HEK293 (cell line): ENCODE results near the gene TREX2.

ENCODE experiments used
- CTCF ChIP-seq: fragments of 450-650 bp; formaldehyde crosslinking; IDR thresholded peaks from 2 replicates; pipeline ENCODE4 v1.5.1; 2016; ENCODE audit warnings: missing biosample characterization, missing genetic modification characterization
- KLF16 ChIP-seq: fragments of 450-650 bp; formaldehyde crosslinking; IDR thresholded peaks from 2 replicates; pipeline ENCODE4 v1.5.1; 2017; ENCODE audit warnings: missing biosample characterization, missing genetic modification characterization
- ZBTB49 ChIP-seq: fragments of 450-650 bp; formaldehyde crosslinking; IDR thresholded peaks from 2 replicates; pipeline ENCODE4 v1.5.1; 2016; ENCODE audit warnings: missing biosample characterization, missing genetic modification characterization, low read depth
- ZNF132 ChIP-seq: fragments of 450-650 bp; formaldehyde crosslinking; IDR thresholded peaks from 2 replicates; pipeline ENCODE4 v1.5.1; 2017; ENCODE audit warnings: missing biosample characterization, missing genetic modification characterization, borderline replicate concordance
- ZNF394 ChIP-seq: fragments of 450-650 bp; formaldehyde crosslinking; IDR thresholded peaks from 2 replicates; pipeline ENCODE4 v1.5.1; 2016; ENCODE audit warnings: missing biosample characterization, missing genetic modification characterization, mild to moderate bottlenecking, moderate library complexity, borderline replicate concordance
- ZNF514 ChIP-seq: fragments of 450-650 bp; formaldehyde crosslinking; IDR thresholded peaks from 2 replicates; pipeline ENCODE4 v1.5.1; 2016; ENCODE audit warnings: missing biosample characterization, missing genetic modification characterization
- ZNF529 ChIP-seq: fragments of 450-650 bp; formaldehyde crosslinking; IDR thresholded peaks from 2 replicates; pipeline ENCODE4 v1.5.1; 2017; ENCODE audit warnings: missing genetic modification characterization, missing biosample characterization; ENCODE audit not compliant: insufficient replicate concordance
- ZNF670 ChIP-seq: fragments of 450-650 bp; formaldehyde crosslinking; IDR thresholded peaks from 2 replicates; pipeline ENCODE4 v1.5.1; 2016; ENCODE audit warnings: missing biosample characterization, missing genetic modification characterization, low read depth
- ZNF692 ChIP-seq: fragments of 450-650 bp; formaldehyde crosslinking; IDR thresholded peaks from 2 replicates; pipeline ENCODE4 v1.5.1; 2016; ENCODE audit warnings: missing biosample characterization, missing genetic modification characterization
- ZNF747 ChIP-seq: fragments of 450-650 bp; formaldehyde crosslinking; IDR thresholded peaks from 2 replicates; pipeline ENCODE4 v1.5.1; 2016; ENCODE audit warnings: missing biosample characterization, missing genetic modification characterization
- ZNF777 ChIP-seq: fragments of 450-650 bp; formaldehyde crosslinking; IDR thresholded peaks from 2 replicates; pipeline ENCODE4 v1.5.1; 2017; ENCODE audit warnings: missing biosample characterization, missing genetic modification characterization, borderline replicate concordance

- TF ChIP-seq CTCF (tag by site-specific recombination), result no peak
- TF ChIP-seq ZNF670 (tag by site-specific recombination), result no peak
- TF ChIP-seq ZNF394 (tag by site-specific recombination), result no peak
- TF ChIP-seq ZBTB49 (tag by site-specific recombination), result no peak
- TF ChIP-seq ZNF132 (tag by site-specific recombination), result no peak
- TF ChIP-seq ZNF514 (tag by site-specific recombination), result no peak
- no peak for TF ChIP-seq ZNF529 (tag by site-specific recombination)
- TF ChIP-seq ZNF692 (tag by site-specific recombination), result no peak
- no peak for TF ChIP-seq ZNF777
- no peak for TF ChIP-seq KLF16
- TF ChIP-seq ZNF747 (tag by site-specific recombination), result no peak
These were observed 30.9 kb downstream of the TREX2 start for GRCh38 chrX:153414856-153415510.
